ENCODE measurements around the gene EGR1. TPM values are rescaled to one million over a fixed set of nuclear protein-coding genes. Genes with fewer than 3 reads are reported as not detected.

The EGR1 gene
- total RNA-seq, 1 experiment from 2014 or later: 173 TPM

DNA sequence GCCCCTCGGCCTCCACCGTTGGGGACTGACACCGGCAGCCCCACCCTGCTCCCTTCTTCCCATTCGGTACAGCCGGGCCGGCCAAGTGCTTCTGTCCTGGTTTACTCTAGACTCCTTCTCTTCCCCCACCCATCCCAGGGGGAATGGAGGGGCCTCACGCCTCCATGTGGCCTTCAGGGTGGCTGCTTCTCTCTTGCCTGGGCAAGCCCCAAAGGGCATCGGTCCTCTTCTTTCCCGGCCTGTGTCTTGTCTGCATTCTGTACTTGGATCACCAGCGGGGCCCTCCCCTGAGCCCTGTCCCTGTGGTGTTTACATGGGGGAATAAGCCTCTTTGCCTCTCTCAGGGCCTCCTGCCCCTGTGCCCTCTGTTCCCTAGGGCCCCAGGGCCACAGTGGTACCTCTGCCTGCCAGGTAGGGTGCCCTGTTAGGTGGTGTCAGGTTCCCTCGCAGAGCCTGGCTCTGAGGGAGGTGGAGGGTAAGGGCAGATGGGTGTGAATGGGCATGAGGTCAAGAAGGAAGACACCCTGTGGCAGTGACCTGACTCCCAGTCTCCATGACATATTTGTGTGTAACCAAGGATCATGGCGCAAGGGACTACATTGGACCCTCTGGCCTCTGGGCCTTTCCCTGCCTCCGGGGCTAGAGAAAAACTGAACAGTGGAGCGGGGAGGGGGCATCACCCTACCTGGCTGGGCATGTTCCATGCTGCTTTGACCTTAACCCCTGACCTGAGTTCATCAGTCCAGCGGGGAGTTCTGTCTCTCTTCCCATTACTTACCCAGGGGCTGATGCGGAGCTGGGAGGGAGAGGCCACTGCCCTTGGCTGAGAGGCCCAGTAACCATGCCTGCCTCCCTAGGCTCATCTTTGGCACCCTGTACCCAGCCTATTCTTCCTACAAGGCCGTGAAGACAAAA is 24.9 kb upstream of the EGR1 start:
- ChIA-PET POLR2A (no interaction called here), CTCF (no interaction called here), RAD21 (ENCODE audit: low non-redundant PET in 1 of 2, low total read pairs in 2 of 2, uncharacterized antibody in 2 of 2, unreplicated experiment in 2 of 2) (no interaction called here)
- Histone ChIP-seq H3K36me3 (ENCODE audit: control insufficient read depth in 1 of 2, insufficient read depth in 2 of 2, low read length in 2 of 2) (peaks cover 7% of the 10 kb centered on the region in 2 experiments; a peak in 3 of 4 replicates), H3K4me3 (replicated peaks in 1 of 2; ENCODE audit: low read depth in 1 of 2, low read length in 2 of 2) (no peak overlapping the region), H3K9me2 (ENCODE audit: insufficient read depth) (no peaks in the 10 kb centered on the region), H3K79me2 (ENCODE audit: insufficient read depth, low read length) (no peaks in the 10 kb centered on the region), H3K4me2 (ENCODE audit: low read length) (peak overlapping the region; percentile 70; the same call in 1 of the 2 replicates), H3K27ac (ENCODE audit: low read depth, low read length) (no peak overlapping the region), H3K4me1 (ENCODE audit: control insufficient read depth in 1 of 2, insufficient read depth in 2 of 2, low read length in 2 of 2) (peaks cover 7 to 21% of the 10 kb centered on the region in 2 experiments; a peak in 3 of 4 replicates), H2AFZ (ENCODE audit: low read depth, low read length, poor library complexity, severe bottlenecking) (no peak overlapping the region), H3K9ac (ENCODE audit: low read length) (no peak overlapping the region), H3K27me3 (ENCODE audit: insufficient read depth, low read length) (no peaks in the 10 kb centered on the region), H3K9me3 (ENCODE audit: control insufficient read depth in 1 of 2, insufficient read depth in 1 of 2, low read depth in 1 of 2, low read length in 2 of 2) (no peaks in the 10 kb centered on the region), H4K20me1 (ENCODE audit: insufficient read depth) (no peaks in the 10 kb centered on the region)
- DNase-seq (ENCODE audit: low read depth, low spot score) (no peak), ATAC-seq (no peak)
- BruUV-seq (replicated peaks): no TSS peak
- TF ChIP-seq REST (IDR thresholded peaks at IDR 0.05; ENCODE audit: low read depth) (no peak), SRF (IDR thresholded peaks at IDR 0.05; ENCODE audit: low read depth) (no peak), CTCF (IDR thresholded peaks at IDR 0.05 in 2 of 3, conservative IDR thresholded peaks at IDR 0.05 in 1 of 3; ENCODE audit: borderline replicate concordance in 1 of 3, insufficient read depth in 1 of 3, low read depth in 2 of 3, low read length in 2 of 3) (no peak), YY1 (IDR thresholded peaks at IDR 0.05; ENCODE audit: extremely low read depth, insufficient replicate concordance, low read depth, low read length) (no peak), ZFX (IDR thresholded peaks at IDR 0.05) (no peak), EZH2phosphoT487 (IDR thresholded peaks at IDR 0.05; ENCODE audit: borderline replicate concordance) (no peak), FOSL1 (IDR thresholded peaks at IDR 0.05; ENCODE audit: low read depth) (no peak)
- intact Hi-C loops (cut with micrococcal nuclease): no loop called here
